GM12878 (cell line): ENCODE results near the gene PUM2. TPM values are rescaled to one million over a fixed set of nuclear protein-coding genes. Genes with fewer than 3 reads are reported as not detected.

Experiments used
- ATAC-seq: fragments of 200-7000 bp; cut with Tn5 transposase; 3 replicates; pipeline ENCODE4 v1.9.1; 2020; ENCODE audit warnings: mild to moderate bottlenecking, moderate library complexity
- BruUV-seq: library from RNA; stranded (reverse); fragments of 400-500 nt; replicated peaks from 2 replicates; lab custom pipeline; 2021; lab: Mats Ljungman, UMichigan
- CTCF ChIA-PET: fragments of 300-600 bp; sonication (Branson Sonifier 250); formaldehyde crosslinking; extraction: SDS; loops from one replicate; lab custom pipeline; 2021; ENCODE audit warnings: inconsistent platforms; lab: Yijun Ruan, JAX
- POLR2A ChIA-PET: fragments of 350-600 bp; formaldehyde crosslinking; extraction: SDS; loops from one replicate; lab custom pipeline; 2021; ENCODE audit warnings: inconsistent platforms; lab: Charles Lee
- RAD21 ChIA-PET: fragments of 300-600 bp; sonication (Branson Sonifier 250); formaldehyde crosslinking; loops from one replicate; lab custom pipeline; 2023; ENCODE audit warnings: antibody characterized with exemption; ENCODE audit not compliant: unreplicated experiment; lab: Charles Lee
- SMC1A ChIA-PET: fragments of 300-600 bp; sonication (Branson Sonifier 250); formaldehyde crosslinking; loops from one replicate; lab custom pipeline; 2023; ENCODE audit not compliant: unreplicated experiment, uncharacterized antibody; lab: Charles Lee
- DNase-seq: peaks from one replicate; pipeline ENCODE4 v3.0.0-alpha.2; 2011; ENCODE audit warnings: low read depth, low spot score
- FAIRE-seq: peaks from 3 replicates; lab custom pipeline; 2011; peaks lifted over from hg19 to GRCh38; lab: Jason Lieb, UNC
- H2AFZ ChIP-seq: 2 replicates; pipeline ENCODE4 v1.6.0; 2011; ENCODE audit warnings: low read depth, low read length, control low read depth; ENCODE audit not compliant: control insufficient read depth
- H3K27ac ChIP-seq: 2 replicates; pipeline ENCODE4 v1.5.1; 2011; ENCODE audit warnings: control low read depth; ENCODE audit not compliant: control insufficient read depth, insufficient read depth
- H3K27me3 ChIP-seq, 2 experiments: replicated peaks in 1 of 2; 2 replicates each; pipeline versions ENCODE4 v1.6.0 to v1.6.1; 2011; ENCODE audit warnings: low read length in 1 of 2; ENCODE audit not compliant: control insufficient read depth in 2 of 2, insufficient read depth in 2 of 2
- H3K36me3 ChIP-seq, 2 experiments: 2 replicates each; pipeline ENCODE4 v1.5.1; 2011; ENCODE audit warnings: low read length in 1 of 2; ENCODE audit not compliant: control insufficient read depth in 2 of 2, insufficient read depth in 2 of 2
- H3K4me1 ChIP-seq: 2 replicates; pipeline ENCODE4 v1.6.1; 2011; ENCODE audit warnings: mild to moderate bottlenecking, low read length, moderate library complexity, mixed read lengths; ENCODE audit not compliant: control insufficient read depth, insufficient read depth
- H3K4me2 ChIP-seq: 2 replicates; pipeline ENCODE4 v1.6.0; 2011; ENCODE audit warnings: control low read depth; ENCODE audit not compliant: control insufficient read depth, insufficient read depth
- H3K4me3 ChIP-seq: fragments of 200-600 bp; sonication (generic); 2 replicates; pipeline ENCODE4 v1.5.1; 2016
- H3K79me2 ChIP-seq: 2 replicates; pipeline ENCODE4 v1.6.0; 2011; ENCODE audit warnings: low read length; ENCODE audit not compliant: control insufficient read depth, insufficient read depth
- H3K9ac ChIP-seq: 2 replicates; pipeline ENCODE4 v1.8.0; 2011; ENCODE audit warnings: low read length, control low read depth, mixed read lengths; ENCODE audit not compliant: control insufficient read depth, insufficient read depth
- H3K9me3 ChIP-seq: replicated peaks from 3 replicates; pipeline ENCODE4 v1.5.1; 2011; ENCODE audit warnings: mild to moderate bottlenecking, low read length; ENCODE audit not compliant: control insufficient read depth, insufficient read depth
- H4K20me1 ChIP-seq: 2 replicates; pipeline ENCODE4 v1.6.0; 2011; ENCODE audit not compliant: control insufficient read depth, insufficient read depth
- CBX3 ChIP-seq: fragments of 200-600 bp; sonication (generic); IDR thresholded peaks from 2 replicates; pipeline ENCODE4 v1.6.1; 2016; ENCODE audit warnings: low read depth, borderline replicate concordance
- FOXM1 ChIP-seq: IDR thresholded peaks from 2 replicates; pipeline ENCODE4 v1.6.1; 2012; ENCODE audit warnings: low read depth, mild to moderate bottlenecking, inconsistent platforms, low read length, moderate library complexity
- GATAD2B ChIP-seq: fragments of 450-650 bp; conservative IDR thresholded peaks from 2 replicates; pipeline ENCODE4 v1.6.1; 2017; ENCODE audit warnings: low read depth, mild to moderate bottlenecking, moderate library complexity
- MYC ChIP-seq: IDR thresholded peaks from 2 replicates; pipeline ENCODE4 v1.6.1; 2011; ENCODE audit warnings: mild to moderate bottlenecking, low read length, moderate library complexity, inconsistent platforms; ENCODE audit not compliant: insufficient read depth, insufficient replicate concordance, insufficient read length, severe bottlenecking
- NR2F1 ChIP-seq: fragments of 450-650 bp; conservative IDR thresholded peaks from 2 replicates; pipeline ENCODE4 v1.6.1; 2017; ENCODE audit warnings: mild to moderate bottlenecking
- RAD21 ChIP-seq: IDR thresholded peaks from 2 replicates; pipeline ENCODE4 v1.6.1; 2011; ENCODE audit warnings: mild to moderate bottlenecking, low read depth, low read length, moderate library complexity; ENCODE audit not compliant: insufficient read depth
- RBBP5 ChIP-seq: fragments of 200-600 bp; sonication (generic); conservative IDR thresholded peaks from 2 replicates; pipeline ENCODE4 v1.6.1; 2016
- SUZ12 ChIP-seq: fragments of 200-600 bp; sonication (generic); IDR thresholded peaks from one replicate; pipeline ENCODE4 v1.6.1; 2018; ENCODE audit warnings: antibody characterized with exemption, mild to moderate bottlenecking; ENCODE audit not compliant: unreplicated experiment
- USF2 ChIP-seq: IDR thresholded peaks from 2 replicates; pipeline ENCODE4 v1.6.1; 2011; ENCODE audit warnings: low read depth, low read length, improper control_type of control experiment, borderline replicate concordance
- ZBTB40 ChIP-seq: fragments of 450-650 bp; IDR thresholded peaks from 2 replicates; pipeline ENCODE4 v1.6.1; 2016; ENCODE audit warnings: mild to moderate bottlenecking, moderate library complexity, borderline replicate concordance
- ZNF384 ChIP-seq: IDR thresholded peaks from 2 replicates; pipeline ENCODE4 v1.6.1; 2012; ENCODE audit warnings: low read depth, mild to moderate bottlenecking, low read length, improper control_type of control experiment, borderline replicate concordance
- WGBS: methylation state at CpG from one replicate; pipeline ENCODE4 v1.1.6; 2016; ENCODE audit warnings: low lambda C conversion rate; ENCODE audit not compliant: insufficient replicate concordance, insufficient coverage; ENCODE audit errors: missing lambda C conversion rate; 5-methylcytosine and 5-hydroxymethylcytosine counted together
- in situ Hi-C: fragments of 300-500 bp; cut with MboI; formaldehyde crosslinking; loops from 9 replicates; pipeline ENCODE4 v1.14.3; 2018; ENCODE audit warnings: mixed read lengths
- intact Hi-C: fragments of 100-400 bp; cut with micrococcal nuclease; formaldehyde crosslinking; loops from one replicate; pipeline ENCODE4 v1.14.2; 2022; ENCODE audit not compliant: unreplicated experiment
- polyA plus RNA-seq, 11 experiments: library from polyadenylated mRNA; depleted of rRNA in 4 of 11; unstranded in 6 of 11; stranded (reverse) in 5 of 11; fragments of >200 nt; fragmentation: Nextera tagmentation in 4 of 11; fragmentation: Illumina TruSeq in 1 of 11; extraction: Ambion mirVana in 4 of 11; extraction: Trizol in 1 of 11; gene quantifications; 1 replicate in 1 of 11; 2 replicates in 10 of 11; pipeline versions ENCODE4 v1.2.1 to v1.2.3, GENCODE V29; 2011 to 2016; ENCODE audit warnings: inconsistent platforms in 2 of 11, missing spikeins in 2 of 11, low read depth in 1 of 11
- total RNA-seq, 4 experiments: library from RNA; depleted of rRNA in 3 of 4; stranded (reverse); fragments of >200 nt in 3 of 4; fragmentation: Illumina TruSeq in 1 of 4; extraction: Trizol in 1 of 4; gene quantifications; 2 replicates each; pipeline versions ENCODE4 v1.2.1 to v1.2.3, GENCODE V29; 2013 to 2021

The PUM2 gene
- total and polyA plus RNA-seq, 10 of the 15 experiments (the other 5 are each of a cell fraction or from before 2014, with no cell fraction given): 14.5 to 87.6 (median 29.4) TPM

- no TSS peak for BruUV-seq
- ChIA-PET CTCF (interaction anchor here (0.9 kb wide), 1 partner anchor 45 kb away, joined by 4 read pairs; no protein-coding TSS in a partner anchor), RAD21 (no interaction called here)
These were observed 20.8 kb upstream of the PUM2 start for GRCh38 chr2:20371323-20372025.

More at GRCh38 chr2:20371323-20372025, 20.8 kb upstream of the PUM2 start:
- TF ChIP-seq ZNF384 (no peak), RBBP5 (no peak), USF2 (no peak), RAD21 (no peak), CBX3 (no peak), NR2F1 (no peak), FOXM1 (no peak), MYC (no peak), ZBTB40 (no peak), SUZ12 (no peak), GATAD2B (no peak)
- ChIA-PET POLR2A (interaction anchor here (0.5 to 0.6 kb wide), 2 partner anchors 13 to 27 kb away, joined by 3 to 6 read pairs; no protein-coding TSS in a partner anchor), SMC1A (interaction anchor here (0.6 to 2.1 kb wide), 3 partner anchors 20 to 45 kb away, joined by 3 to 7 read pairs (median 3); no protein-coding TSS in a partner anchor)
- Histone ChIP-seq H3K79me2 (no peaks in the 10 kb centered on the region), H3K4me2 (no peak overlapping the region), H3K4me1 (peaks cover 6% of the 10 kb centered on the region), H3K27ac (no peak overlapping the region), H2AFZ (no peak overlapping the region), H4K20me1 (no peaks in the 10 kb centered on the region), H3K9ac (no peak overlapping the region), H3K9me3 (peaks cover 11% of the 10 kb centered on the region), H3K36me3 (no peaks in the 10 kb centered on the region; a peak in 1 of 4 replicates), H3K4me3 (no peak overlapping the region), H3K27me3 (no peaks in the 10 kb centered on the region)
- 15% methylated on average over 4 of the region's 4 CpGs for WGBS
- in situ Hi-C loops: no loop called here
- ATAC-seq (no peak), FAIRE-seq (peak; percentile 41), DNase-seq (no peak)
- intact Hi-C loops: no loop called here
